GM23338 (cell line): ENCODE data around the gene SLC19A2. TPM values are rescaled to one million over a fixed set of nuclear protein-coding genes. Genes with fewer than 3 reads are reported as not detected.

Experiments
- ATAC-seq: fragments of 200-7000 bp; cut with Tn5 transposase; 3 replicates; pipeline ENCODE4 v1.9.1; 2020
- DNase-seq: peaks from one replicate; pipeline ENCODE4 v3.0.0-alpha.2; 2015; ENCODE audit warnings: low spot score
- H2AFZ ChIP-seq: fragments of 200-600 bp; sonication (generic); 2 replicates; pipeline ENCODE4 v1.8.0; 2016; ENCODE audit warnings: antibody characterized with exemption, mild to moderate bottlenecking, moderate library complexity
- H3F3A ChIP-seq: fragments of 200-600 bp; sonication (generic); replicated peaks from 2 replicates; pipeline ENCODE4 v1.8.0; 2017; ENCODE audit warnings: antibody characterized with exemption, mixed run types, low read depth
- H3K27ac ChIP-seq: fragments of 200-600 bp; sonication (generic); 2 replicates; pipeline ENCODE4 v1.6.1; 2016; ENCODE audit warnings: low read depth
- H3K27me3 ChIP-seq: fragments of 200-600 bp; sonication (generic); 2 replicates; pipeline ENCODE4 v1.8.0; 2016; ENCODE audit warnings: mild to moderate bottlenecking, mixed run types, moderate library complexity; ENCODE audit not compliant: insufficient read depth
- H3K36me3 ChIP-seq: fragments of 200-600 bp; sonication (generic); 2 replicates; pipeline ENCODE4 v1.8.0; 2016; ENCODE audit warnings: mild to moderate bottlenecking; ENCODE audit not compliant: insufficient read depth
- H3K4me1 ChIP-seq: fragments of 200-600 bp; sonication (generic); 2 replicates; pipeline ENCODE4 v1.8.0; 2016; ENCODE audit warnings: mild to moderate bottlenecking, moderate library complexity; ENCODE audit not compliant: insufficient read depth
- H3K4me2 ChIP-seq: fragments of 200-600 bp; sonication (generic); 2 replicates; pipeline ENCODE4 v1.7.1; 2017; ENCODE audit warnings: mixed run types
- H3K4me3 ChIP-seq: fragments of 200-600 bp; sonication (generic); 2 replicates; pipeline ENCODE4 v1.6.1; 2016; ENCODE audit warnings: mixed run types
- H3K79me2 ChIP-seq: fragments of 200-600 bp; sonication (generic); replicated peaks from 2 replicates; pipeline ENCODE4 v1.8.0; 2017; ENCODE audit warnings: mild to moderate bottlenecking; ENCODE audit not compliant: insufficient read depth
- H3K9me2 ChIP-seq: fragments of 200-600 bp; sonication (generic); 2 replicates; pipeline ENCODE4 v1.8.0; 2017; ENCODE audit not compliant: insufficient read depth
- H4K20me1 ChIP-seq: fragments of 200-600 bp; sonication (generic); replicated peaks from 2 replicates; pipeline ENCODE4 v1.8.0; 2017; ENCODE audit warnings: mild to moderate bottlenecking; ENCODE audit not compliant: insufficient read depth
- H3K27ac Mint-ChIP-seq: 2 replicates; pipeline ENCODE4 v1.8.0; 2020; ENCODE audit warnings: inconsistent platforms, mild to moderate bottlenecking, moderate library complexity, mixed read lengths
- H3K27me3 Mint-ChIP-seq: 3 replicates; pipeline ENCODE4 v1.8.0; 2022; ENCODE audit warnings: low read depth, mild to moderate bottlenecking, moderate library complexity, mixed read lengths, inconsistent platforms; ENCODE audit not compliant: insufficient read depth, poor library complexity
- H3K36me3 Mint-ChIP-seq: 3 replicates; pipeline ENCODE4 v1.8.0; 2021; ENCODE audit warnings: low read depth, mild to moderate bottlenecking, inconsistent platforms, moderate library complexity, mixed read lengths
- H3K4me1 Mint-ChIP-seq: 3 replicates; pipeline ENCODE4 v1.8.0; 2020; ENCODE audit warnings: mild to moderate bottlenecking, inconsistent platforms, mixed read lengths
- H3K4me3 Mint-ChIP-seq: 3 replicates; pipeline ENCODE4 v1.8.0; 2021; ENCODE audit warnings: moderate library complexity, mild to moderate bottlenecking, inconsistent platforms, mixed read lengths
- H3K9me3 Mint-ChIP-seq: 3 replicates; pipeline ENCODE4 v1.8.0; 2020; ENCODE audit warnings: moderate library complexity, mild to moderate bottlenecking, inconsistent platforms, mixed read lengths
- CREB1 ChIP-seq: fragments of 250-450 bp; sonication (Bioruptor Pico); IDR thresholded peaks from 2 replicates; pipeline ENCODE4 v1.5.0; 2020; ENCODE audit warnings: low read depth, mild to moderate bottlenecking, moderate library complexity
- ETS1 ChIP-seq: IDR thresholded peaks from 2 replicates; pipeline ENCODE4 v1.6.1; 2016; ENCODE audit warnings: antibody characterized with exemption
- EZH2 ChIP-seq: fragments of 200-600 bp; sonication (generic); IDR thresholded peaks from one replicate; pipeline ENCODE4 v1.8.0; 2017; ENCODE audit warnings: antibody characterized with exemption, mild to moderate bottlenecking, low read depth; ENCODE audit not compliant: unreplicated experiment
- EZH2phosphoT487 ChIP-seq: fragments of 200-600 bp; sonication (generic); IDR thresholded peaks from one replicate; pipeline ENCODE4 v1.8.1; 2018; ENCODE audit warnings: antibody characterized with exemption; ENCODE audit not compliant: unreplicated experiment
- JUNB ChIP-seq: IDR thresholded peaks from one replicate; pipeline ENCODE4 v1.6.1; 2016; ENCODE audit warnings: antibody characterized with exemption; ENCODE audit not compliant: unreplicated experiment
- NANOG ChIP-seq: IDR thresholded peaks from 2 replicates; pipeline ENCODE4 v1.6.1; 2016; ENCODE audit warnings: antibody characterized with exemption, borderline replicate concordance
- POLR2AphosphoS5 ChIP-seq: IDR thresholded peaks from 2 replicates; pipeline ENCODE4 v1.6.1; 2016; ENCODE audit warnings: antibody characterized with exemption, low read depth
- REST ChIP-seq: IDR thresholded peaks from one replicate; pipeline ENCODE4 v1.6.1; 2018; ENCODE audit warnings: antibody characterized with exemption; ENCODE audit not compliant: unreplicated experiment
- STAT1 ChIP-seq: IDR thresholded peaks from one replicate; pipeline ENCODE4 v1.6.1; 2016; ENCODE audit warnings: antibody characterized with exemption; ENCODE audit not compliant: unreplicated experiment
- ZNF114 ChIP-seq: fragments of 250-450 bp; sonication (Bioruptor Pico); IDR thresholded peaks from 2 replicates; pipeline ENCODE4 v1.5.0; 2020; ENCODE audit warnings: mild to moderate bottlenecking, moderate library complexity
- ZNF462 ChIP-seq: fragments of 250-450 bp; sonication (Bioruptor Pico); IDR thresholded peaks from 2 replicates; pipeline ENCODE4 v1.5.0; 2020; ENCODE audit warnings: mild to moderate bottlenecking, moderate library complexity
- polyA plus RNA-seq: library from polyadenylated mRNA; unstranded; fragments of >200 nt; fragmentation: Nextera tagmentation; extraction: Ambion mirVana; gene quantifications from 2 replicates; pipeline ENCODE4 v1.2.1, GENCODE V29; 2016
- total RNA-seq: library from RNA; depleted of rRNA; stranded (reverse); fragments of >200 nt; shearing (Covaris generic); gene quantifications from 2 replicates; pipeline ENCODE4 v1.2.3, GENCODE V29; 2014
- TF ChIP-seq, protein P1 (sequence below), 2 experiments: fragments of 200-600 bp in 1 of 2; sonication (generic) in 1 of 2; conservative IDR thresholded peaks; 2 replicates each; pipeline versions ENCODE4 v1.5.1 to v1.6.1; 2016 to 2017; ENCODE audit warnings: antibody characterized with exemption in 2 of 2, low read depth in 2 of 2, mild to moderate bottlenecking in 2 of 2, moderate library complexity in 1 of 2

Gene SLC19A2
- total and polyA plus RNA-seq, 2 experiments from 2014 or later = 11.1 to 39.1 TPM

- no peak for TF ChIP-seq ETS1
- TF ChIP-seq EZH2 = no peak
- no peak for TF ChIP-seq POLR2AphosphoS5
- TF ChIP-seq NANOG = no peak
Measured at GRCh38 chr1:169525391-169525790, 39.6 kb upstream of the SLC19A2 start (continued).

DNA sequence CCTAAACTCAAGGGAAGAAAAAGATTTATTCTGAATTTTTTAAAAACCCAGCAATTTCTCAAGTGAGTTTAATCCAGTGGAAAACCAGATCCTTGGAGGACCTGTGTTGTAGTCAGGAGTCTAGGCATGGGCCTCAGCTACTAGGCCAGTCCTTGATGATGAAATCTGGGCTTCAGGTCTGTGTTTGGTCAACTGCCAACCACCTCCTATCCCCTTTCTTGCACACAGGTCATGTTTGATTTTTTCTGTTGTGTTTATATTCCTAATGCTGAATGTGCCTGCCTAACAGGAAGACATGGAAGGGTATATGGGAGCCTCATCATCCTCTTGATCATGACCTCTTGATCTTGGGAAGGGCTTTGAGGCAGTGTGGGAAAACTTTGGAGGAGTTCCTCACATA lies 38.2 kb upstream of the SLC19A2 start:
- Histone ChIP-seq H2AFZ (no peak overlapping the region; the same call in 1 of the 2 replicates), H3F3A (no peaks in the 10 kb centered on the region), H4K20me1 (no peaks in the 10 kb centered on the region), H3K36me3 (no peaks in the 10 kb centered on the region), H3K27ac (no peak overlapping the region), H3K4me3 (no peak overlapping the region), H3K79me2 (no peaks in the 10 kb centered on the region), H3K4me2 (no peak overlapping the region), H3K4me1 (peaks cover 8% of the 10 kb centered on the region; the same call in 1 of the 2 replicates), H3K27me3 (no peaks in the 10 kb centered on the region), H3K9me2 (no peaks in the 10 kb centered on the region)
- DNase-seq = no peak
- no peaks in the 10 kb centered on the region for H3K9me3 Mint-ChIP-seq
- no peak overlapping the region for H3K27ac Mint-ChIP-seq
- peaks cover 25% of the 10 kb centered on the region for H3K4me1 Mint-ChIP-seq
- H3K27me3 Mint-ChIP-seq = no peaks in the 10 kb centered on the region
- H3K4me3 Mint-ChIP-seq = no peak overlapping the region
- no peaks in the 10 kb centered on the region for H3K36me3 Mint-ChIP-seq
- no peak for ATAC-seq
- no peak for TF ChIP-seq STAT1
- TF ChIP-seq EZH2 = no peak
- no peak for TF ChIP-seq ETS1
- no peak for TF ChIP-seq POLR2AphosphoS5
- TF ChIP-seq EZH2phosphoT487 = no peak
- TF ChIP-seq, protein P1, sequence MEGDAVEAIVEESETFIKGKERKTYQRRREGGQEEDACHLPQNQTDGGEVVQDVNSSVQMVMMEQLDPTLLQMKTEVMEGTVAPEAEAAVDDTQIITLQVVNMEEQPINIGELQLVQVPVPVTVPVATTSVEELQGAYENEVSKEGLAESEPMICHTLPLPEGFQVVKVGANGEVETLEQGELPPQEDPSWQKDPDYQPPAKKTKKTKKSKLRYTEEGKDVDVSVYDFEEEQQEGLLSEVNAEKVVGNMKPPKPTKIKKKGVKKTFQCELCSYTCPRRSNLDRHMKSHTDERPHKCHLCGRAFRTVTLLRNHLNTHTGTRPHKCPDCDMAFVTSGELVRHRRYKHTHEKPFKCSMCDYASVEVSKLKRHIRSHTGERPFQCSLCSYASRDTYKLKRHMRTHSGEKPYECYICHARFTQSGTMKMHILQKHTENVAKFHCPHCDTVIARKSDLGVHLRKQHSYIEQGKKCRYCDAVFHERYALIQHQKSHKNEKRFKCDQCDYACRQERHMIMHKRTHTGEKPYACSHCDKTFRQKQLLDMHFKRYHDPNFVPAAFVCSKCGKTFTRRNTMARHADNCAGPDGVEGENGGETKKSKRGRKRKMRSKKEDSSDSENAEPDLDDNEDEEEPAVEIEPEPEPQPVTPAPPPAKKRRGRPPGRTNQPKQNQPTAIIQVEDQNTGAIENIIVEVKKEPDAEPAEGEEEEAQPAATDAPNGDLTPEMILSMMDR (conservative IDR thresholded peaks at IDR 0.05; ENCODE audit: low read depth in 2 of 2) = no peak
- no peak for TF ChIP-seq ZNF114 (CRISPR knock-in tag)
- no peak for TF ChIP-seq ZNF462
- no peak for TF ChIP-seq CREB1 (CRISPR knock-in tag)
- no peak for TF ChIP-seq REST
- TF ChIP-seq JUNB = no peak
